GM12878 (cell line): ENCODE data around the gene TMEM163. TPM values are rescaled to one million over a fixed set of nuclear protein-coding genes. Genes with fewer than 3 reads are reported as not detected.

Experiments used
- ATAC-seq: fragments of 200-7000 bp; cut with Tn5 transposase; 3 replicates; pipeline ENCODE4 v1.9.1; 2020; ENCODE audit warnings: mild to moderate bottlenecking, moderate library complexity
- BruUV-seq: library from RNA; stranded (reverse); fragments of 400-500 nt; replicated peaks from 2 replicates; lab custom pipeline; 2021; lab: Mats Ljungman, UMichigan
- CTCF ChIA-PET: fragments of 300-600 bp; sonication (Branson Sonifier 250); formaldehyde crosslinking; extraction: SDS; loops from one replicate; lab custom pipeline; 2021; ENCODE audit warnings: inconsistent platforms; lab: Yijun Ruan, JAX
- POLR2A ChIA-PET: fragments of 350-600 bp; formaldehyde crosslinking; extraction: SDS; loops from one replicate; lab custom pipeline; 2021; ENCODE audit warnings: inconsistent platforms; lab: Charles Lee
- RAD21 ChIA-PET: fragments of 300-600 bp; sonication (Branson Sonifier 250); formaldehyde crosslinking; loops from one replicate; lab custom pipeline; 2023; ENCODE audit warnings: antibody characterized with exemption; ENCODE audit not compliant: unreplicated experiment; lab: Charles Lee
- SMC1A ChIA-PET: fragments of 300-600 bp; sonication (Branson Sonifier 250); formaldehyde crosslinking; loops from one replicate; lab custom pipeline; 2023; ENCODE audit not compliant: unreplicated experiment, uncharacterized antibody; lab: Charles Lee
- DNase-seq: peaks from one replicate; pipeline ENCODE4 v3.0.0-alpha.2; 2011; ENCODE audit warnings: low read depth, low spot score
- FAIRE-seq: peaks from 3 replicates; lab custom pipeline; 2011; peaks lifted over from hg19 to GRCh38; lab: Jason Lieb, UNC
- H2AFZ ChIP-seq: 2 replicates; pipeline ENCODE4 v1.6.0; 2011; ENCODE audit warnings: low read depth, low read length, control low read depth; ENCODE audit not compliant: control insufficient read depth
- H3K27ac ChIP-seq: 2 replicates; pipeline ENCODE4 v1.5.1; 2011; ENCODE audit warnings: control low read depth; ENCODE audit not compliant: control insufficient read depth, insufficient read depth
- H3K27me3 ChIP-seq, 2 experiments: replicated peaks in 1 of 2; 2 replicates each; pipeline versions ENCODE4 v1.6.0 to v1.6.1; 2011; ENCODE audit warnings: low read length in 1 of 2; ENCODE audit not compliant: control insufficient read depth in 2 of 2, insufficient read depth in 2 of 2
- H3K36me3 ChIP-seq, 2 experiments: 2 replicates each; pipeline ENCODE4 v1.5.1; 2011; ENCODE audit warnings: low read length in 1 of 2; ENCODE audit not compliant: control insufficient read depth in 2 of 2, insufficient read depth in 2 of 2
- H3K4me1 ChIP-seq: 2 replicates; pipeline ENCODE4 v1.6.1; 2011; ENCODE audit warnings: mild to moderate bottlenecking, low read length, moderate library complexity, mixed read lengths; ENCODE audit not compliant: control insufficient read depth, insufficient read depth
- H3K4me2 ChIP-seq: 2 replicates; pipeline ENCODE4 v1.6.0; 2011; ENCODE audit warnings: control low read depth; ENCODE audit not compliant: control insufficient read depth, insufficient read depth
- H3K4me3 ChIP-seq: fragments of 200-600 bp; sonication (generic); 2 replicates; pipeline ENCODE4 v1.5.1; 2016
- H3K79me2 ChIP-seq: 2 replicates; pipeline ENCODE4 v1.6.0; 2011; ENCODE audit warnings: low read length; ENCODE audit not compliant: control insufficient read depth, insufficient read depth
- H3K9ac ChIP-seq: 2 replicates; pipeline ENCODE4 v1.8.0; 2011; ENCODE audit warnings: low read length, control low read depth, mixed read lengths; ENCODE audit not compliant: control insufficient read depth, insufficient read depth
- H3K9me3 ChIP-seq: replicated peaks from 3 replicates; pipeline ENCODE4 v1.5.1; 2011; ENCODE audit warnings: mild to moderate bottlenecking, low read length; ENCODE audit not compliant: control insufficient read depth, insufficient read depth
- H4K20me1 ChIP-seq: 2 replicates; pipeline ENCODE4 v1.6.0; 2011; ENCODE audit not compliant: control insufficient read depth, insufficient read depth
- BCL11A ChIP-seq: IDR thresholded peaks from 2 replicates; pipeline ENCODE4 v1.6.1; 2011; ENCODE audit warnings: low read depth, low read length
- CHD2 ChIP-seq: IDR thresholded peaks from 2 replicates; pipeline ENCODE4 v1.6.1; 2011; ENCODE audit warnings: low read depth, low read length, improper control_type of control experiment, borderline replicate concordance
- CREM ChIP-seq: IDR thresholded peaks from 2 replicates; pipeline ENCODE4 v1.6.1; 2014; ENCODE audit warnings: antibody characterized with exemption, low read depth
- DPF2 ChIP-seq: fragments of 450-650 bp; IDR thresholded peaks from 2 replicates; pipeline ENCODE4 v1.6.1; 2017; ENCODE audit warnings: mild to moderate bottlenecking
- GABPA ChIP-seq: IDR thresholded peaks from 2 replicates; pipeline ENCODE4 v1.6.1; 2014; ENCODE audit warnings: antibody characterized with exemption, low read depth, mild to moderate bottlenecking, inconsistent platforms
- HDAC2 ChIP-seq: fragments of 200-600 bp; sonication (generic); IDR thresholded peaks from 2 replicates; pipeline ENCODE4 v1.6.1; 2017
- KDM1A ChIP-seq: fragments of 200-600 bp; sonication (generic); IDR thresholded peaks from 2 replicates; pipeline ENCODE4 v1.6.1; 2016; ENCODE audit warnings: borderline replicate concordance
- NFYA ChIP-seq: IDR thresholded peaks from 2 replicates; pipeline ENCODE4 v1.6.1; 2011; ENCODE audit warnings: low read depth, mild to moderate bottlenecking, low read length, improper control_type of control experiment, borderline replicate concordance
- RAD21 ChIP-seq: IDR thresholded peaks from 2 replicates; pipeline ENCODE4 v1.6.1; 2011; ENCODE audit warnings: mild to moderate bottlenecking, low read depth, low read length, moderate library complexity; ENCODE audit not compliant: insufficient read depth
- SPI1 ChIP-seq: IDR thresholded peaks from 2 replicates; pipeline ENCODE4 v1.6.1; 2011; ENCODE audit warnings: low read depth, mild to moderate bottlenecking, low read length, moderate library complexity, borderline replicate concordance; ENCODE audit not compliant: insufficient read depth
- YY1 ChIP-seq: IDR thresholded peaks from 2 replicates; pipeline ENCODE4 v1.6.1; 2011; ENCODE audit warnings: low read depth, mild to moderate bottlenecking, low read length
- ZZZ3 ChIP-seq: IDR thresholded peaks from 2 replicates; pipeline ENCODE4 v1.6.1; 2011; ENCODE audit warnings: low read depth; ENCODE audit not compliant: control insufficient read depth, insufficient read length
- WGBS: methylation state at CpG from one replicate; pipeline ENCODE4 v1.1.6; 2016; ENCODE audit warnings: low lambda C conversion rate; ENCODE audit not compliant: insufficient replicate concordance, insufficient coverage; ENCODE audit errors: missing lambda C conversion rate; 5-methylcytosine and 5-hydroxymethylcytosine counted together
- in situ Hi-C: fragments of 300-500 bp; cut with MboI; formaldehyde crosslinking; loops from 9 replicates; pipeline ENCODE4 v1.14.3; 2018; ENCODE audit warnings: mixed read lengths
- intact Hi-C: fragments of 100-400 bp; cut with micrococcal nuclease; formaldehyde crosslinking; loops from one replicate; pipeline ENCODE4 v1.14.2; 2022; ENCODE audit not compliant: unreplicated experiment
- polyA plus RNA-seq, 11 experiments: library from polyadenylated mRNA; depleted of rRNA in 4 of 11; unstranded in 6 of 11; stranded (reverse) in 5 of 11; fragments of >200 nt; fragmentation: Nextera tagmentation in 4 of 11; fragmentation: Illumina TruSeq in 1 of 11; extraction: Ambion mirVana in 4 of 11; extraction: Trizol in 1 of 11; gene quantifications; 1 replicate in 1 of 11; 2 replicates in 10 of 11; pipeline versions ENCODE4 v1.2.1 to v1.2.3, GENCODE V29; 2011 to 2016; ENCODE audit warnings: inconsistent platforms in 2 of 11, missing spikeins in 2 of 11, low read depth in 1 of 11
- total RNA-seq, 4 experiments: library from RNA; depleted of rRNA in 3 of 4; stranded (reverse); fragments of >200 nt in 3 of 4; fragmentation: Illumina TruSeq in 1 of 4; extraction: Trizol in 1 of 4; gene quantifications; 2 replicates each; pipeline versions ENCODE4 v1.2.1 to v1.2.3, GENCODE V29; 2013 to 2021
- TF ChIP-seq, protein P1 (sequence below): fragments of 150-350 bp; IDR thresholded peaks from 2 replicates; pipeline ENCODE4 v1.6.1; 2014; ENCODE audit warnings: mild to moderate bottlenecking, low read depth, low read length
- TF ChIP-seq, protein P2 (sequence below): IDR thresholded peaks from 2 replicates; pipeline ENCODE4 v1.6.1; 2012; ENCODE audit warnings: low read depth, low read length, improper control_type of control experiment
- TF ChIP-seq, protein P3 (sequence below): IDR thresholded peaks from 2 replicates; pipeline ENCODE4 v1.6.1; 2012; ENCODE audit warnings: low read depth, low read length, improper control_type of control experiment
- TF ChIP-seq, protein P4 (sequence below): fragments of 450-650 bp; IDR thresholded peaks from 2 replicates; pipeline ENCODE4 v1.6.1; 2016; ENCODE audit warnings: mild to moderate bottlenecking
- TF ChIP-seq, protein P5 (sequence below): IDR thresholded peaks from 2 replicates; pipeline ENCODE4 v1.6.1; 2011; ENCODE audit warnings: borderline replicate concordance, low read depth, mild to moderate bottlenecking, moderate library complexity, low read length; ENCODE audit not compliant: insufficient read depth, poor library complexity, severe bottlenecking

Gene TMEM163
- total and polyA plus RNA-seq, 10 of the 15 experiments (the other 5 are each of a cell fraction or from before 2014, with no cell fraction given): 0.05 to 0.11 (median 0.07) TPM; not detected in 4

DNA sequence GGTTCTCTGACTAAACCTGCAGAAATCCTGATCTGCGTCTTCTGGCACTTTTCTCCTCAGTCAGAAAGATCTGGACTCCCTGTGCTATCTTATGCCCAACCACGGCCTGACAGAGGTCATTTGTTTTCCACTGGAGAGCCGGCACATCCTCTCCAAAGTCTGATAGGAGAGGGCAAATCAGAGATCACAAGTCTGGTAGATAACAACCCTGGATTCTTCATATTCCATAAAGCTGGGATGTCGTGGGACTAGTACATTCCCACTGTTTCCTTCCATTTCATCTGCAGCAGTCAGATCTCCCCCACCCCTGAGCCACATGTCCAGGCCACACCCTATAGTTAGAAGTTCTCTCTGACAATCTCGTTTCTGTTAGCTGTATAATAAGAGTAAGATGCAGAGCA is 308.0 kb downstream of the TMEM163 start:
- no peaks in the 10 kb centered on the region for H4K20me1 ChIP-seq
- ChIA-PET SMC1A (interaction anchor here (0.6 to 4.0 kb wide), 41 partner anchors 16 to 530 kb away, joined by 3 to 163 read pairs (median 7); partner anchors contain the start of gene MGAT5), CTCF (interaction anchor here (0.7 to 6.3 kb wide), 40 partner anchors 9 to 525 kb away, joined by 3 to 320 read pairs (median 6); partner anchors contain the start of gene MGAT5), POLR2A (interaction anchor here (0.6 to 3.2 kb wide), 4 partner anchors 31 to 292 kb away, joined by 3 to 24 read pairs (median 4); no protein-coding TSS in a partner anchor), RAD21 (interaction anchor here (0.7 to 4.1 kb wide), 26 partner anchors 9 to 566 kb away, joined by 3 to 201 read pairs (median 8); partner anchors contain the start of gene MGAT5)
- H3K36me3 ChIP-seq: peaks cover 10 to 11% of the 10 kb centered on the region in 2 experiments; a peak in 3 of 4 replicates
- peak overlapping the region; percentile 81 for H3K27ac ChIP-seq
- TF ChIP-seq DPF2 (no peak), SPI1 (no peak), HDAC2 (no peak), CHD2 (no peak), NFYA (no peak), RAD21 (no peak), ZZZ3 (no peak), CREM (no peak), KDM1A (no peak), YY1 (no peak), BCL11A (no peak), GABPA (no peak)
- TF ChIP-seq, protein P1, sequence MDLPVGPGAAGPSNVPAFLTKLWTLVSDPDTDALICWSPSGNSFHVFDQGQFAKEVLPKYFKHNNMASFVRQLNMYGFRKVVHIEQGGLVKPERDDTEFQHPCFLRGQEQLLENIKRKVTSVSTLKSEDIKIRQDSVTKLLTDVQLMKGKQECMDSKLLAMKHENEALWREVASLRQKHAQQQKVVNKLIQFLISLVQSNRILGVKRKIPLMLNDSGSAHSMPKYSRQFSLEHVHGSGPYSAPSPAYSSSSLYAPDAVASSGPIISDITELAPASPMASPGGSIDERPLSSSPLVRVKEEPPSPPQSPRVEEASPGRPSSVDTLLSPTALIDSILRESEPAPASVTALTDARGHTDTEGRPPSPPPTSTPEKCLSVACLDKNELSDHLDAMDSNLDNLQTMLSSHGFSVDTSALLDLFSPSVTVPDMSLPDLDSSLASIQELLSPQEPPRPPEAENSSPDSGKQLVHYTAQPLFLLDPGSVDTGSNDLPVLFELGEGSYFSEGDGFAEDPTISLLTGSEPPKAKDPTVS: no peak
- TF ChIP-seq, protein P2, sequence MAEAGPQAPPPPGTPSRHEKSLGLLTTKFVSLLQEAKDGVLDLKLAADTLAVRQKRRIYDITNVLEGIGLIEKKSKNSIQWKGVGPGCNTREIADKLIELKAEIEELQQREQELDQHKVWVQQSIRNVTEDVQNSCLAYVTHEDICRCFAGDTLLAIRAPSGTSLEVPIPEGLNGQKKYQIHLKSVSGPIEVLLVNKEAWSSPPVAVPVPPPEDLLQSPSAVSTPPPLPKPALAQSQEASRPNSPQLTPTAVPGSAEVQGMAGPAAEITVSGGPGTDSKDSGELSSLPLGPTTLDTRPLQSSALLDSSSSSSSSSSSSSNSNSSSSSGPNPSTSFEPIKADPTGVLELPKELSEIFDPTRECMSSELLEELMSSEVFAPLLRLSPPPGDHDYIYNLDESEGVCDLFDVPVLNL: no peak
- TF ChIP-seq, protein P3, sequence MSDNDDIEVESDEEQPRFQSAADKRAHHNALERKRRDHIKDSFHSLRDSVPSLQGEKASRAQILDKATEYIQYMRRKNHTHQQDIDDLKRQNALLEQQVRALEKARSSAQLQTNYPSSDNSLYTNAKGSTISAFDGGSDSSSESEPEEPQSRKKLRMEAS: no peak
- TF ChIP-seq, protein P4, sequence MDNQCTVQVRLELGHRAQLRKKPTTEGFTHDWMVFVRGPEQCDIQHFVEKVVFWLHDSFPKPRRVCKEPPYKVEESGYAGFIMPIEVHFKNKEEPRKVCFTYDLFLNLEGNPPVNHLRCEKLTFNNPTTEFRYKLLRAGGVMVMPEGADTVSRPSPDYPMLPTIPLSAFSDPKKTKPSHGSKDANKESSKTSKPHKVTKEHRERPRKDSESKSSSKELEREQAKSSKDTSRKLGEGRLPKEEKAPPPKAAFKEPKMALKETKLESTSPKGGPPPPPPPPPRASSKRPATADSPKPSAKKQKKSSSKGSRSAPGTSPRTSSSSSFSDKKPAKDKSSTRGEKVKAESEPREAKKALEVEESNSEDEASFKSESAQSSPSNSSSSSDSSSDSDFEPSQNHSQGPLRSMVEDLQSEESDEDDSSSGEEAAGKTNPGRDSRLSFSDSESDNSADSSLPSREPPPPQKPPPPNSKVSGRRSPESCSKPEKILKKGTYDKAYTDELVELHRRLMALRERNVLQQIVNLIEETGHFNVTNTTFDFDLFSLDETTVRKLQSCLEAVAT: no peak
- TF ChIP-seq, protein P5, sequence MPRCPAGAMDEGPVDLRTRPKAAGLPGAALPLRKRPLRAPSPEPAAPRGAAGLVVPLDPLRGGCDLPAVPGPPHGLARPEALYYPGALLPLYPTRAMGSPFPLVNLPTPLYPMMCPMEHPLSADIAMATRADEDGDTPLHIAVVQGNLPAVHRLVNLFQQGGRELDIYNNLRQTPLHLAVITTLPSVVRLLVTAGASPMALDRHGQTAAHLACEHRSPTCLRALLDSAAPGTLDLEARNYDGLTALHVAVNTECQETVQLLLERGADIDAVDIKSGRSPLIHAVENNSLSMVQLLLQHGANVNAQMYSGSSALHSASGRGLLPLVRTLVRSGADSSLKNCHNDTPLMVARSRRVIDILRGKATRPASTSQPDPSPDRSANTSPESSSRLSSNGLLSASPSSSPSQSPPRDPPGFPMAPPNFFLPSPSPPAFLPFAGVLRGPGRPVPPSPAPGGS: no peak
- intact Hi-C loops: loop anchor here (5.0 kb wide), 1 partner anchor 179 kb away; no protein-coding TSS in a partner anchor
- 92% methylated on average over 5 of the region's 5 CpGs for WGBS
- no peaks in the 10 kb centered on the region for H3K9me3 ChIP-seq
- H3K27me3 ChIP-seq: no peaks in the 10 kb centered on the region
- no TSS peak for BruUV-seq
- ATAC-seq: peak; percentile 5; the same call in 1 of the 3 replicates
- in situ Hi-C loops: loop anchor here (5.0 kb wide), 2 partner anchors 294 to 519 kb away; no protein-coding TSS in a partner anchor
- FAIRE-seq: no peak
- H3K4me2 ChIP-seq: peak overlapping the region; percentile 75
- DNase-seq: no peak
- no peaks in the 10 kb centered on the region; the same call in 1 of the 2 replicates for H3K79me2 ChIP-seq
- no peak overlapping the region for H3K9ac ChIP-seq
- H3K4me1 ChIP-seq: peaks cover 34% of the 10 kb centered on the region
- no peak overlapping the region for H2AFZ ChIP-seq
- H3K4me3 ChIP-seq: no peak overlapping the region
